Measurements from ENCODE around the gene MED12L.

The MED12L gene

DNA sequence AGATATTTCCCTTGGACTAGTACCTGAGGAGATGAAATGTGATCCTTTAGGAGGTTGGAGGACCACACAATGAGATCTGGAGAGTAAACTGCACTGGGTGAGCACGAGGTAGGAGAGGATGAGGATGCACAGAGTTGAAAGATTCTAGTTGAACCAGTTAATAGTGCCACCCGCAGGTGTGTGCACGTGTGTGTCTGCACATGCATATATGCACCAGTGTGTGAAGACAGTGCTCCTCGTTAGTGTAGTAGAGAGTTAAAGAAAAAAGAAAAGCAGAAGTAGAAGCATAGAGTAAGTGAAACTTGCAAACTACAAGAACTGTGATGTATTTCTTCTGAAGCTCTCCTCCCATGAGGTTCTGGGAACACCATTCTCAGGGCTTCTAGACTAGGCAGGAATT lies 8.4 kb downstream of the MED12L start:
- no peak for DNase-seq (ENCODE audit: low read depth, low spot score)
- TF ChIP-seq POLR2AphosphoS5 (IDR thresholded peaks at IDR 0.05; ENCODE audit: borderline replicate concordance, low read depth, low read length): no peak
- no peak for TF ChIP-seq EZH2 (IDR thresholded peaks at IDR 0.05)
- no peak for TF ChIP-seq FOXP2 (optimal IDR thresholded peaks at IDR 0.05; ENCODE audit: control extremely low read depth, extremely low read length, insufficient read depth)
- Histone ChIP-seq H3K4me3 (no peak overlapping the region), H3K36me3 (ENCODE audit: insufficient read depth, low read length) (no peaks in the 10 kb centered on the region), H3K27ac (no peak overlapping the region), H3K9ac (ENCODE audit: insufficient read length) (no peak overlapping the region), H3K9me3 (ENCODE audit: low read depth, low read length) (no peaks in the 10 kb centered on the region)

DNA sequence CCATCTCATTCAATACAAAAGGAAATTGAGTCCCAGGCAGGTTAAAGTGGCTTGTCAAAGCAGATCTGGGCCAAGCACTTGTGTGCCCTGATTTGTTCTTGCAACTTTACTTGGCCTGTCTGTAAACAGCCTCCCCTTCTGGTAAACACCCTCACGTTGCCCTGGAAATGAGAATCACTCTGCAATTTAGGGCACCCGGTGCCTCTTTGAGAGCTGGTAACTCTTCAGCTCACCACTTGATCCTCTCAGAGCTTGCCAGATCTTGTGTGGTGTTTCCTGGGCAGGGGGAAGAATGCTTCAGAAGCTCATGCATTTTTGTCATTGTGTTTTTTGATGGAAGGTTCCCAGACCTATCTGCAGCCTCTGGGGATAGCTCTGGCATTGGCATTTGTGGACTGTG lies 11.3 kb downstream of the MED12L start:
- no peaks in the 10 kb centered on the region for H3K36me3 ChIP-seq (ENCODE audit: insufficient read depth, low read length)
- H3K4me3 ChIP-seq: no peak overlapping the region
- H3K9ac ChIP-seq (ENCODE audit: insufficient read length): no peak overlapping the region
- H3K9me3 ChIP-seq (ENCODE audit: low read depth, low read length): no peaks in the 10 kb centered on the region
- H3K27ac ChIP-seq: no peak overlapping the region
- TF ChIP-seq EZH2 (IDR thresholded peaks at IDR 0.05) (no peak), FOXP2 (optimal IDR thresholded peaks at IDR 0.05; ENCODE audit: control extremely low read depth, extremely low read length, insufficient read depth) (no peak), POLR2AphosphoS5 (IDR thresholded peaks at IDR 0.05; ENCODE audit: borderline replicate concordance, low read depth, low read length) (no peak)
- DNase-seq (ENCODE audit: low read depth, low spot score): no peak

DNA sequence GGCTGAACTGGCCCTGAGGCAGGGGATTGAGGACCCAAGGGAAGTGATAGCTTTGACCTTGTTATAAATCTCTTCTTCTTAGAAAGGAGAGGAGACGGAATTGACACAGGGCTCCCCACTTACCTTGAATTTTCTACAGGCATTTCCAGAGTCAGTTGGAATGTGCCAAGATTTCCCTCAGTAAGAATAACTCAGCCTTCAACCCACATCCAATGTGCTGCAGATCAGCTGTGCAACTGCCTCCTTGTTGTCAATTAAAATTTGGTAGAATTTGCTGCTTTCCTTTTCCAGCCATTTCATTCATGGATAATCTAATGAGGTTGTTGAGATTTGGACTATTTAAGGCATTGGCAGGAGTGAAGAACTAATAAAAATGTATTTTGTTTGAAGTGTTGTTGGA lies 14.6 kb downstream of the MED12L start:
- Histone ChIP-seq H3K27ac (no peak overlapping the region), H3K9ac (ENCODE audit: insufficient read length) (no peak overlapping the region)

DNA sequence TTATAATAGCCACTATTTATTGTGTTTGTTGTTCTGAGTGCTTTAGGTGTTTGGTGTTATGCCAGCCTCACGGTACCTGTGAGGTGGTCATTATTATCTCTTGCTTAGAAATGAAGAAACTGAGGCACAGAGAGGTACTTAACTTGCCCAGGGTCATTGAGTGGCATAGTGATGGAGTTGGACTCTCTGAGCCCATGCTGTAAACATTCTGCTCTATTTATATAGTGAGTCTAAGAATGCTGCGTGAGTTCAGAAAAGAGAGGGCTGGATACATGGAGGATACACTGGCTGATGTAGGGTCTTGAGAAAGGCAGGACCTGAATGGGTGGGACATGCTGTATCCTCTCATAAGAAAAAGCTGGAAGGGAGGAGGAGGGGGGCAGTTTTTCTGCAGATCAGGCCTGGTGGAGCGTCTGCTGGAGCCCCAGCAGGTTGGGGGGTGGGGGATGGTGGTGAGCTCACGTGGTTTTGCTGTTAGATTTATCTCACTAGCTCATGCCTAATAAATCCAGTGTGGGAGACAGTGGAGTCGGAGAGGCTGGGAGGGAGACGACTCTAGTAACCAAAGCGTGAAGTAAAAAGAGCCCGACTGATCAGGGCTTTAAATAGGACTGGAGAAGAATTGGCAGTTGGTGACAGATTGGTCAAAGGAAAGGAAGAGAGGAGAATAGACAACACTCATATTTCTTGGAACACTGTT lies 16.0 kb downstream of the MED12L start:
- DNase-seq (ENCODE audit: low read depth, low spot score): no peak
- no peak overlapping the region for H3K9ac ChIP-seq (ENCODE audit: insufficient read length)

More for the DNA sequence above, 14.6 kb downstream of the MED12L start:
- no peaks in the 10 kb centered on the region for H3K36me3 ChIP-seq (ENCODE audit: insufficient read depth, low read length)
- TF ChIP-seq POLR2AphosphoS5 (IDR thresholded peaks at IDR 0.05; ENCODE audit: borderline replicate concordance, low read depth, low read length): no peak
- TF ChIP-seq EZH2 (IDR thresholded peaks at IDR 0.05): no peak
- TF ChIP-seq FOXP2 (optimal IDR thresholded peaks at IDR 0.05; ENCODE audit: control extremely low read depth, extremely low read length, insufficient read depth): no peak
- H3K4me3 ChIP-seq: no peak overlapping the region
- DNase-seq (ENCODE audit: low read depth, low spot score): no peak
- no peaks in the 10 kb centered on the region for H3K9me3 ChIP-seq (ENCODE audit: low read depth, low read length)

GRCh38 chr3:151106311-151106710 lies 20.8 kb downstream of the MED12L start:
- H3K9ac ChIP-seq (ENCODE audit: insufficient read length): no peak overlapping the region
- H3K27ac ChIP-seq: no peak overlapping the region
- no peaks in the 10 kb centered on the region for H3K9me3 ChIP-seq (ENCODE audit: low read depth, low read length)
- H3K4me3 ChIP-seq: no peak overlapping the region
- no peak for DNase-seq (ENCODE audit: low read depth, low spot score)
- TF ChIP-seq FOXP2 (optimal IDR thresholded peaks at IDR 0.05; ENCODE audit: control extremely low read depth, extremely low read length, insufficient read depth): no peak
- no peak for TF ChIP-seq POLR2AphosphoS5 (IDR thresholded peaks at IDR 0.05; ENCODE audit: borderline replicate concordance, low read depth, low read length)
- TF ChIP-seq EZH2 (IDR thresholded peaks at IDR 0.05): no peak
- H3K36me3 ChIP-seq (ENCODE audit: insufficient read depth, low read length): no peaks in the 10 kb centered on the region

More for the DNA sequence above, 16.0 kb downstream of the MED12L start:
- no peak for TF ChIP-seq FOXP2 (optimal IDR thresholded peaks at IDR 0.05; ENCODE audit: control extremely low read depth, extremely low read length, insufficient read depth)
- no peak for TF ChIP-seq POLR2AphosphoS5 (IDR thresholded peaks at IDR 0.05; ENCODE audit: borderline replicate concordance, low read depth, low read length)
- TF ChIP-seq EZH2 (IDR thresholded peaks at IDR 0.05): no peak
- no peak overlapping the region for H3K27ac ChIP-seq
- H3K9me3 ChIP-seq (ENCODE audit: low read depth, low read length): no peaks in the 10 kb centered on the region
- H3K36me3 ChIP-seq (ENCODE audit: insufficient read depth, low read length): no peaks in the 10 kb centered on the region
- H3K4me3 ChIP-seq: no peak overlapping the region

- TF ChIP-seq EZH2 (IDR thresholded peaks at IDR 0.05): no peak
- TF ChIP-seq POLR2AphosphoS5 (IDR thresholded peaks at IDR 0.05; ENCODE audit: borderline replicate concordance, low read depth, low read length): no peak
- TF ChIP-seq FOXP2 (optimal IDR thresholded peaks at IDR 0.05; ENCODE audit: control extremely low read depth, extremely low read length, insufficient read depth): no peak
- Histone ChIP-seq H3K36me3 (ENCODE audit: insufficient read depth, low read length) (no peaks in the 10 kb centered on the region), H3K9me3 (ENCODE audit: low read depth, low read length) (no peaks in the 10 kb centered on the region), H3K27ac (no peak overlapping the region), H3K9ac (ENCODE audit: insufficient read length) (no peak overlapping the region), H3K4me3 (no peak overlapping the region)
- DNase-seq (ENCODE audit: low read depth, low spot score): no peak
Observed at GRCh38 chr3:151107177-151107576, 21.7 kb downstream of the MED12L start.

DNA sequence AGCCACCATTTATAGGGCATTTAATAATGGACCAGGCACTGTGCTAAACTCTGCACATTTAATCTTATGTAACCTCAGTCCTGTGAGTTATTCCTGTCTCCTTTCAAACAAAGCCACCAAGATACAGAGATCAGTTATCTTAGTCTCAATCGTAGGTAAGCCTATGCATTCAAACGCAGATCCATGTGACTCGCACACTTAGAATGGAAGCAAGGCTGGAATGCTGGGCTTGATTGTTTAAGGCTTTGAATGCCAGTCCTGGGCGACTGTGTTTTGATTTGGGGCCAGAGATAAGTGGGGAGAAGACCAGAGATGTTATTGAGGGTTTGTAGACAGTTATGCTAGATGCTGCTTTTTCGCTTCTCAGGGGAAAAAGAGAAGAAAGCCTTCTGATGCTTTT lies 22.2 kb downstream of the MED12L start:
- Histone ChIP-seq H3K27ac (no peak overlapping the region), H3K36me3 (ENCODE audit: insufficient read depth, low read length) (no peaks in the 10 kb centered on the region), H3K9ac (ENCODE audit: insufficient read length) (no peak overlapping the region), H3K4me3 (no peak overlapping the region), H3K9me3 (ENCODE audit: low read depth, low read length) (no peaks in the 10 kb centered on the region)
- TF ChIP-seq EZH2 (IDR thresholded peaks at IDR 0.05) (no peak), FOXP2 (optimal IDR thresholded peaks at IDR 0.05; ENCODE audit: control extremely low read depth, extremely low read length, insufficient read depth) (no peak), POLR2AphosphoS5 (IDR thresholded peaks at IDR 0.05; ENCODE audit: borderline replicate concordance, low read depth, low read length) (no peak)
- no peak for DNase-seq (ENCODE audit: low read depth, low spot score)

- Histone ChIP-seq H3K9me3 (ENCODE audit: low read depth, low read length) (no peaks in the 10 kb centered on the region), H3K4me3 (no peak overlapping the region), H3K9ac (ENCODE audit: insufficient read length) (no peak overlapping the region), H3K36me3 (ENCODE audit: insufficient read depth, low read length) (no peaks in the 10 kb centered on the region), H3K27ac (no peak overlapping the region)
- no peak for DNase-seq (ENCODE audit: low read depth, low spot score)
- TF ChIP-seq FOXP2 (optimal IDR thresholded peaks at IDR 0.05; ENCODE audit: control extremely low read depth, extremely low read length, insufficient read depth) (no peak), POLR2AphosphoS5 (IDR thresholded peaks at IDR 0.05; ENCODE audit: borderline replicate concordance, low read depth, low read length) (no peak), EZH2 (IDR thresholded peaks at IDR 0.05) (no peak)
Observed at GRCh38 chr3:151109286-151109800, 23.9 kb downstream of the MED12L start.

Data from SK-N-MC (cell line).